ENCODE data around the gene HLF.

HLF gene

DNA sequence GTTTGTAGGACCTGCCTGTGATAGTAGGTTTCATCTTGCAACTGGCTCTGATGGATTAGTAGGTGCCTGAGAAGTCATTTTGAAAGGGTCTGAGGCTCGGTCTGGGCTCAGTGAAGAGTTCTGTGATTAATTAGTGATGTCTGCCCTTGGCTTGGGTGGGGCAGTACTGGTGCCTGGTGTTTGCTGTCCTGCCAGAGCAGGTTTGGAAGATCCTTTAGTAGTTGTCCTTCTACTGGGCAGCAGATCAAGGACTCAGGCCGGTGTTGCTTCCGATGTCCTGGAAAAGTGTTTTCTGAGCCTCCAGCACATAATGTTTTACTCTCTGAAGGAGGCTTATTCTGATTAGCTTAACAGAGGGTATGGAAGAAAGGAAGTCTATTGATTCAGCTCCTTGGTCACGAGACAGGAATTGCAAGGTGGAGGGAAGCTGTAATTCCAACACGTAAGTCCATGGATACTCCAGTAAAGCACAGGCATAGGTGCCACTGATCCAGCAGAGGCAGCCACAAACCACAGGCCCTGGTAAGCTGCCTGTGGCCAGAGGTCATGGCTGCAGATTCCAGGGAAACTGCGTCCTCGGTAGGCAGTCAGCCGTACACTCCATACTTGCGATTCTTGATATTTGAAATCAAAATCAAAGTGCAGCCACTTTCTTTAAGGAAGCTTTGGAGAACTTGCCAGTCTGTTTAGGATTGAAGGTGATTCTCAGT lies 18.7 kb downstream of the HLF start:
- Mint-ChIP-seq H3K27me3 (no peaks in the 10 kb centered on the region), H3K36me3 (ENCODE audit: insufficient read depth) (no peaks in the 10 kb centered on the region), H3K27ac (no peak overlapping the region), H3K9me3 (no peaks in the 10 kb centered on the region), H3K4me1 (ENCODE audit: low read depth in 2 of 2) (no peaks in the 10 kb centered on the region), H3K4me3 (no peak overlapping the region)
- DNase-seq: no peak
- no peak for ATAC-seq (replicated peaks)

DNA sequence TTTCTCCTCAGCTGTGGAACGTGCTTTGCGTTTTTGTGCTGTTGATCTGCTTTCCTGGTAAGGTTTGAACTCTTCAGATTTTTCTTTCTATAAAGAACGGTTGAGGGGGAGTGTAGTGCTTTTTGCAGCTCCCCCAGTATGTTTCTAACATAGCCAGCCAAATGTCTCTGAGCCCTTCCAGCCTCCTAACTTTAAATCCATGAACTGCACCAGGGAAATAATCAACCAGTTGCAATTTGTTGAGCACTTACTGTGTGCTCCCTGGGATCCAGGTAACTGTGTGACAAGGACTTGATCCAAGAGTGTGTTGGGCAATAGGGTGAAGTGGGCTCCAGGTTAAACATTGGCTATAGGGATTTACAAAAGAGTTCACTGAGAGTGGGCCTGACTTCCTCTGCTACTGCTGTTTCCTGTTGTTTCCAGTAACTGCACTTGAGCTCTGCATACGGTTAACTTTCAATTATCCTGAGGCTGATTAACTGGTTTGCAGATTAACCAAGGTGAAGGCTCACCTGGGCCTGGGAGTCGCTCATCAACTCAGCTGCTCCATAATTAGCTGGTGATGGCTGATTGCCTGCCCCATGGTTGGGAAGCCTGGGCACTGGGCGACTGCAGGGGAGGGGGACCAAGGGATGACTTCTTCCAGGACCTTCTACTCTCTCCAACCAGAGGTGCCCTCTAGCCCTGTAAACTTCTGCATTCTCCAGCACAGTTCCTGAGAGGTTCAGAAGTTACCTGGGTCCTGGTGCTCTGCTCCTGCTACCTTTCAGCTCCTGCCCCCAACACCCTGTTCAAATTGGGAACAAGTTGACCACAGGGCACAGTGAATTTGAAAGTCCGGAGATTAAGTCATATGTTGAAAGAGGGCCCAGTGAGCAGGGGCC lies 19.5 kb downstream of the HLF start:
- Mint-ChIP-seq H3K9me3 (no peaks in the 10 kb centered on the region), H3K27me3 (no peaks in the 10 kb centered on the region), H3K36me3 (ENCODE audit: insufficient read depth) (no peaks in the 10 kb centered on the region), H3K27ac (peak overlapping the region in 1 of 2 donors; percentile 49), H3K4me1 (ENCODE audit: low read depth in 2 of 2) (no peaks in the 10 kb centered on the region), H3K4me3 (no peak overlapping the region)
- no peak for ATAC-seq (replicated peaks)
- DNase-seq: no peak

DNA sequence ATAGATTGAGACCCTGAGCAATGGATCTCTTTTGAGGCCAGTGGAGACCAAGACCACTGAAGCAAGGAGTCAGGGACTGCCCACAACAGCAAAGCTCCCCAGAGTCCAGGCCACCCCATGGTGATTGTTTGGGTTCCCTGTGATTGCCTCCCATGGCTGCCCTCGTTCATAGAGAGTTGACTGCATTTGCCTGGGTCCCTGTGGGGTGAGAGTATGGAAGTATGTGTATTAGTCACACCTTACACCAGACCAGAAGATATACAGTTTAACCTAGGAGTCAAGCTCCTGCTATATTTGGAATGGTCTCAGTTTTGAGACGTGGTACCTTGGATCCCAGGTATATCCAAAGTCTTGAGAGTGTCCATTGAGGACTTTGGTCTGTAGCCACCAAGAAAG lies 20.2 kb downstream of the HLF start:
- no peak overlapping the region for H3K4me3 Mint-ChIP-seq
- peak overlapping the region in 1 of 2 donors; percentile 49 for H3K27ac Mint-ChIP-seq

DNA sequence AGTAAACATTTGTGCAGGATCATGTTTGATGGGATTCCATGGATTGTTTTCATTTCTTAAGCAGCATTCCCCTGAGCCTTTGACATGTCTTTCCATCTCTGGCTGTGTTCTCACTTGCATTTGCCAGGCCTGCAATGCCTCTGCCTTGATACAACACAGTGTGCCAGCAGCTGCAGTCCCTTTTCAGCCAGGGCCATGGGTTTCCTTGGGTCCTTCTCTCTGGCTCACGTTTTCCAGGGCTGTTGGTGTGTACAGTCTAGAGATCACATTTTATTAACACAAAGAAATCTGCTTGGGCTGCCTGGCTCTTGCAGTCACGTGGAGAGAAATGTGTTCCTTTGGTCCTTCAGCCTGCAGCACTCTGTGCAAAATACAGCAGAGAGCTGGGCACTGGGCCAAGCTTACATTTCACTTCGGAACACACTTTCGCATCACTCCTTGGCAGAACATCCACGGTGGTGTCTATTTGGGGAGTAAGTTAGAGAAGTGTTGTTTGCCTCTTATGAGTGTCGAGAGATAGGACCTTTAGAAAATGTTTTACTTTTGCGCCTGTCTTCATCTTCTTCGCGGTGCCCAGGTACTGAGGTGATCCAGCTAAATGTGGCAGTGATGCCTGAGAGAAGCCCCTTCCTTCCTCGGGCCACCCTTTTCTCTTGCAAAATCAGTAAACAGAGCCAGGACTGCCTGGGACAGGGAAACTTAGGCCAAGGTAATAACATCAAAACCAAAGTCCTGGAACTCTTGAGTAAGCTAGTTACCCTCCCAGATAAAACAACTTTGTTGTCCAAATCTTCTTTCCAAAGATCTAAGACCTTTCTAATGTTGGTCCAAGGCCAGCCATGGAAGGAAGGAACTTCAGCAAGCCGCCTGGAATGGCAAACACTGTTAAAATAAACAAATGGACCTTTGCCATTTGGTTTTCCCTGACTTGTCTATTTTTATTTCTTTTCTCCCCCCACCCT lies 20.9 kb downstream of the HLF start:
- H3K36me3 Mint-ChIP-seq (ENCODE audit: insufficient read depth): no peaks in the 10 kb centered on the region
- H3K4me1 Mint-ChIP-seq (ENCODE audit: low read depth in 2 of 2): no peaks in the 10 kb centered on the region
- H3K27me3 Mint-ChIP-seq: no peaks in the 10 kb centered on the region
- no peak overlapping the region for H3K4me3 Mint-ChIP-seq
- no peak for ATAC-seq (replicated peaks)
- H3K27ac Mint-ChIP-seq: no peak overlapping the region
- no peak for DNase-seq
- H3K9me3 Mint-ChIP-seq: no peaks in the 10 kb centered on the region

More for the DNA sequence above, 20.2 kb downstream of the HLF start:
- Mint-ChIP-seq H3K9me3 (no peaks in the 10 kb centered on the region), H3K4me1 (ENCODE audit: low read depth in 2 of 2) (no peaks in the 10 kb centered on the region), H3K36me3 (ENCODE audit: insufficient read depth) (no peaks in the 10 kb centered on the region), H3K27me3 (no peaks in the 10 kb centered on the region)
- no peak for DNase-seq
- no peak for ATAC-seq (replicated peaks)

DNA sequence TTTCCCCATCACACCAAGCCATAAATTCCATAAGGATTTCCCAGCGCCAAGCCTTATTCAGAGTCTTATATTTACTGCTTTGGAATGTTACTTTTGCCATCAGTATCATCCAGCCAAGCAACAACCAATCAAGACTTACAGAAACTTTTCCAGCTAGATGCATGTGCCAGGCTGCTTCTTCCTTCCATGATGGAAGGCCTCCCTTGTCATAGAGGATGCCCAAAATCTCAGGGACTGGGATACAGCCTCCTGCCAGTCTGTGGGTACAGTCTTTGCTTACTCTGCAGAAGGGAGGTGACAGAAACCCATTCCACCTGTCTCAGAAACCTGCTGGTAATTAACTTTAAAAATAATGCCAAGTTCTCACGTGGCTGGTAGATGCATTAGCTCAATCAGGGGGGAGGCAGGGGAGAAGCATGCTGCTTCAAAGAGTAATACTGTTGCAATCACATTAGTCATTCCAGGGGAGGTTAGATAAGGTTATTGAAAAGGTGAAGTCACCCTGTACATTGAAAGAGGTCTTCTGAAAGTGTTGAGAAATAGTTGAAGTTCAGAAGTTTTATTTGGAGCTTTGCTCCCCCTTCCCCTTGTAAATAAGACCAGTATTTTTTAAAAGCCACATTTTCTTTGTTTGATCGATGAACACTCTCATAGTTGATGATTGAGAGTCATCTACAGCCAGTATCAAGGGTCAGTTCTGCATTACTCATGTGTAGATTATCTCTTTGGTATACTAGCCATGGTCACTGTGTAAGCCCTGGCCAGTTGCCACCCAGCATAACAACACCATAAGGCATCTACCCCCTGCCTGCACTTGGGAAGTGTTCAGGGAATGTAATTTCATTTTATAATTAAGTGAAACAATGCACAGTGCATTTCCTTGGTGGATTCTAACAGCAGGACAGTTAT lies 22.2 kb downstream of the HLF start:
- Mint-ChIP-seq H3K27me3 (no peaks in the 10 kb centered on the region), H3K4me3 (no peak overlapping the region), H3K27ac (no peak overlapping the region), H3K4me1 (ENCODE audit: low read depth in 2 of 2) (no peaks in the 10 kb centered on the region), H3K36me3 (ENCODE audit: insufficient read depth) (no peaks in the 10 kb centered on the region), H3K9me3 (no peaks in the 10 kb centered on the region)
- ATAC-seq (replicated peaks): no peak
- DNase-seq: no peak

DNA sequence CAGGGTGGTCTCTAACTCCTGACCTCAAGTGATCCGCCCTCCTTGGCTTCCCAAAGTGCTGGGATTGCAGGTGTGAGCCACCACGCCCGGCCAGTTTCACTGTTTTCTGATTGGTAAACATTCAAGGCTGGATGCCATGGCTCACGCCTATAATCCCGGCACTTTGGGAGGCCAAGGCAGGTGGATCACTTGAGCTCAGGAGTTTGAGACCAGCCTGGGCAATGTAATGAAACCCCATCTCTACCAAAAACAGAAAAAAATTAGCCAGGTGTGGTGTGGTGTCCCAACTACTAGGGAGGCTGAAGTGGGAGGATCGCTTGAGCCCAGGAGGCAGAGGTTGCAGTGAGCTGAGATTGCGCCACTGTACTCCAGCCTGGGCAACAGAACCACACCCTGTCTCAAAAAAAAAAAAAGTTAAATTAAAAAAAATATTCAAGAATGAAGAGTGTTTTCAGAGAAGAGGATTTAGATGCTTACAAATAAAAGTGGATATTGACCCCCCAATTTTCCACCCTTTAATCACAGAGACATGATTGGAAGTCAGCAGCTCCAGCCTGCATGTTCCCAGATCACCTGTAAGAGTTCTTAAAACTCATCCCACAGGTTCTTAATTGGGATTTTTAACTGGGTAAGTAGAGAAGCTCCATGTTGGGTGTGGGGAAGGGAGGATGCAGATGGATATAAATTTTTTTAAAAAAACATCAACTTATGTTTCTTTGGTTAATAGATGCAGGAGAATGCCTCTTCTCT lies 23.8 kb downstream of the HLF start:
- H3K4me3 Mint-ChIP-seq: no peak overlapping the region
- no peak overlapping the region for H3K27ac Mint-ChIP-seq
- ATAC-seq (replicated peaks): no peak

DNA sequence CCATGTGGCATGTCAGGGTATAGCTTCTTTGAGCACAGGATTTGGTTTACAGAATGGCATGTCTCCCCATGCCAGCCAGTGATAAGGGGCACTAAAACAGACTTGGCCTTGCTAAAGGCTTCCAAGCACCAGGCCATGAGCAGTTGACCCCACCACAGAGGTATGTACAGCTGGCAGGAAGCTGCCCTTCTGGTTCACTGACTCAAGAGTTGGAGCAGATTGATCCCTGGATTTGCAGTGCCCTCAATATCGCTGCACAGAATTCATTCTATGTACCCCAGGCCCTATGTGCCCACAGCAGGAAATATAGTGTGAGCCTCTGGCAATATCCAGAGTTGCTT lies 24.3 kb downstream of the HLF start:
- Mint-ChIP-seq H3K4me3 (no peak overlapping the region), H3K36me3 (ENCODE audit: insufficient read depth) (no peaks in the 10 kb centered on the region), H3K4me1 (ENCODE audit: low read depth in 2 of 2) (no peaks in the 10 kb centered on the region), H3K9me3 (no peaks in the 10 kb centered on the region), H3K27ac (no peak overlapping the region), H3K27me3 (peaks cover 0 to 5% of the 10 kb centered on the region in 2 donors)
- ATAC-seq (replicated peaks): no peak
- DNase-seq: no peak

More for the DNA sequence above, 23.8 kb downstream of the HLF start:
- peaks cover 0 to 5% of the 10 kb centered on the region in 2 donors for H3K27me3 Mint-ChIP-seq
- H3K36me3 Mint-ChIP-seq (ENCODE audit: insufficient read depth): no peaks in the 10 kb centered on the region
- no peaks in the 10 kb centered on the region for H3K9me3 Mint-ChIP-seq
- no peaks in the 10 kb centered on the region for H3K4me1 Mint-ChIP-seq (ENCODE audit: low read depth in 2 of 2)
- DNase-seq: no peak

DNA sequence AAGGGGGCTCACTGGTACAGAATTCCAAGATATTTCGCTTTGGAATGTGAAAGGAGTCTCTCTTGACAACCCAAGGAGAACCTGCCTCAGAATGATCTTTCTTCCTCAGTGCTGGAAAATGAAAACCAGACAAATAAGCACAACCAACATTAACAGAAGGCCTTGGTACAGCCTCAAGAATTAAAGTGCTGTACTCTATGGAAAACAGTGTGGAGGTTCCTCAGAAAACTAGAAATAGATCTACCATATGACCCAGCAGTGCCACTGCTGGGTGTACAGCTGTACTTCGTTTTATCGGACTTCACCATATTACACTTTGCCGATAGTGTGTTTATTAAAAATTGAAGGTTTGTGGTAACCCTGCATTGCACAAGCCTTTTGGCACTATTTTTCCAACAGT lies 25.2 kb downstream of the HLF start:
- ATAC-seq (replicated peaks) (no peak), DNase-seq (no peak)
- no peak overlapping the region for H3K27ac Mint-ChIP-seq
- no peaks in the 10 kb centered on the region for H3K36me3 Mint-ChIP-seq (ENCODE audit: insufficient read depth)
- H3K27me3 Mint-ChIP-seq: peaks cover 0 to 7% of the 10 kb centered on the region in 2 donors
- H3K4me3 Mint-ChIP-seq: no peak overlapping the region
- H3K9me3 Mint-ChIP-seq: no peaks in the 10 kb centered on the region
- no peaks in the 10 kb centered on the region for H3K4me1 Mint-ChIP-seq (ENCODE audit: low read depth in 2 of 2)

DNA sequence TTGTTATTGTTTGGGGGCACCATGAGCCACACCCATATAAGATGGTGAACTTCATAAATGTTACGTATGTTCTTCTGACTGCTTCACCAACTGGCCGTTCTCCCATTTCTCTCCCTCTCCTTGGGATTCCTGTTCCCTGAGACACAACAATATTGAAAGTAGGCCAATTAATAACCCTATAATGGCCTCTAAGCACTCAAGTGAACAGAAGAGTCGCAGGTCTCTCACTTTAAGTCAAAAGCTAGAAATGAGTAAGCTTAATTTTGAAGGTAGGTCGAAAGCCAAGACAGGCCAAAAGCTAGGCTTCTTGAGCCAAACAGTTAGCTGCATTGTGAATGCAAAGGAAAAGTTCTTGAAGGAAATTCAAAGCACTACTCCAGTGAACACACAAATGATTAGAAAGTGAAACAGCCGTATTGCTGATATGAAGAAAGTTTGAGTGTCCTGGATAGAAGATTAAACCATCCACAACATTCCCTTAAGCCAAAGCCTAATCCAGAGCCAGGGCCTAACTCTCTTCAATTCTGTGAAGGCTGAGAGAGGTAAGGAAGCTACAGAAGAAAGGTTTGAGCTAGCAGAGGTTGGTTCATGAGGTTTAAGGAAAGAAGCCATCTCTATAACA lies 25.8 kb downstream of the HLF start:
- Mint-ChIP-seq H3K27me3 (peaks cover 0 to 13% of the 10 kb centered on the region in 2 donors), H3K27ac (no peak overlapping the region), H3K4me3 (no peak overlapping the region), H3K9me3 (no peaks in the 10 kb centered on the region), H3K36me3 (ENCODE audit: insufficient read depth) (no peaks in the 10 kb centered on the region), H3K4me1 (ENCODE audit: low read depth in 2 of 2) (no peaks in the 10 kb centered on the region)
- DNase-seq (no peak), ATAC-seq (replicated peaks) (no peak)

DNA sequence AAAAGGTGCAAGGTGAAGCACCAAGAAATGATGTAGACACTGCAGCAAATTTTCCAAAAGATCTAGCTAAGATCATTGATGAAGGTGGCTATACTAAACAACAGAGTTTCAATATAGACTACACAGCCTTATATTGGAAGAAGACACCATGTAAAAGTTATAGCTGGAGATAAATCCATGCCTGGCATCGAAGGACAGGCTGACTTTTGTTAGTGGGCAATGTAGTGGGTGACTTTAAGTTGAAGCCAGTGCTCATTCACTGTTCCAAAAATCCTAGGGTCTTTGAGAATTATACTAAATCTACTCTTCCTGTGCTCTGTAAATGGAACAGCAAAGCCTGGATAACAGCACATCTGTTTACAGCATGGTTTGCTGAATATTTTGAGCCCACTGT lies 26.4 kb downstream of the HLF start:
- no peak for DNase-seq
- Mint-ChIP-seq H3K9me3 (no peaks in the 10 kb centered on the region), H3K4me3 (no peak overlapping the region), H3K27me3 (peaks cover 0 to 13% of the 10 kb centered on the region in 2 donors), H3K4me1 (ENCODE audit: low read depth in 2 of 2) (no peaks in the 10 kb centered on the region), H3K27ac (no peak overlapping the region), H3K36me3 (ENCODE audit: insufficient read depth) (no peaks in the 10 kb centered on the region)
- ATAC-seq (replicated peaks): no peak

DNA sequence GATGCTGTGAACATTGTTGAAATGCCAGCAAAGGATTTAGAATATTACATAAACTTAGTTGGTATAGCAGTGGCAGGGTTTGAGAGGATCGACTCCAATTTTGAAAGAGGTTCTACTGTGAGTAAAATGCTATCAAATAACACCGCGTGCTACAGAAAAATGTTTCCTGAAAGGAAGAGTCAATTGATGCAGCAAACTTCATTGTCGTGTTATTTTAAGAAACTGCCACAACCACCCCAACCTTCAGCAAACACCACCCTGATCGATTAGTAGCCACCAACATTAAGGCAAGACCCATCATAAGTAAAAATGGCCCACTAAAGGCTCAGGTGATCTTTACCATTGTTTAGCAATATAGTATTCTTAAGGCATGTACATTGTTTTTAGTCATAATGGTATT lies 27.3 kb downstream of the HLF start:
- ATAC-seq (replicated peaks) (no peak), DNase-seq (no peak)
- Mint-ChIP-seq H3K27me3 (peaks cover 0 to 13% of the 10 kb centered on the region in 2 donors), H3K4me3 (no peak overlapping the region), H3K36me3 (ENCODE audit: insufficient read depth) (no peaks in the 10 kb centered on the region), H3K9me3 (no peaks in the 10 kb centered on the region), H3K4me1 (ENCODE audit: low read depth in 2 of 2) (no peaks in the 10 kb centered on the region), H3K27ac (no peak overlapping the region)
